ENCODE measurements around the gene SEC22A.

- TF ChIP-seq CTCF (IDR thresholded peaks at IDR 0.05) (peak in 1 of 4 experiments; percentile 13), POLR2AphosphoS5 (IDR thresholded peaks at IDR 0.05) (no peak), POLR2A (IDR thresholded peaks at IDR 0.05) (no peak)
Measured at GRCh38 chr3:123194552-123194951, 7.2 kb upstream of the SEC22A start.

All from prostate gland (tissue), 2 donors.